Dendritic cell treated with granulocyte-macrophage colony-stimulating factor and Interleukin-4, amounts not matched to agents 40 ng/mL and 50 ng/mL, for 4 days (primary cell): ENCODE results near the gene CFAP161.

Experiments used
- H3K27ac Mint-ChIP-seq: one replicate; pipeline ENCODE4 v1.8.0; 2022; ENCODE audit warnings: mild to moderate bottlenecking, mixed read lengths
- H3K27me3 Mint-ChIP-seq: one replicate; pipeline ENCODE4 v1.8.0; 2022; ENCODE audit warnings: mild to moderate bottlenecking, mixed read lengths
- H3K36me3 Mint-ChIP-seq: one replicate; pipeline ENCODE4 v1.8.0; 2022; ENCODE audit warnings: low read depth, mixed read lengths
- H3K4me1 Mint-ChIP-seq: one replicate; pipeline ENCODE4 v1.8.0; 2022; ENCODE audit warnings: low read depth, mixed read lengths
- H3K4me3 Mint-ChIP-seq: one replicate; pipeline ENCODE4 v1.8.0; 2022; ENCODE audit warnings: mild to moderate bottlenecking, moderate library complexity, mixed read lengths
- H3K9me3 Mint-ChIP-seq: one replicate; pipeline ENCODE4 v1.8.0; 2022; ENCODE audit warnings: mixed read lengths
- intact Hi-C: fragments of 100-400 bp; cut with micrococcal nuclease; formaldehyde crosslinking; loops from one replicate; pipeline ENCODE4 v1.15.0; 2022

Gene CFAP161

DNA sequence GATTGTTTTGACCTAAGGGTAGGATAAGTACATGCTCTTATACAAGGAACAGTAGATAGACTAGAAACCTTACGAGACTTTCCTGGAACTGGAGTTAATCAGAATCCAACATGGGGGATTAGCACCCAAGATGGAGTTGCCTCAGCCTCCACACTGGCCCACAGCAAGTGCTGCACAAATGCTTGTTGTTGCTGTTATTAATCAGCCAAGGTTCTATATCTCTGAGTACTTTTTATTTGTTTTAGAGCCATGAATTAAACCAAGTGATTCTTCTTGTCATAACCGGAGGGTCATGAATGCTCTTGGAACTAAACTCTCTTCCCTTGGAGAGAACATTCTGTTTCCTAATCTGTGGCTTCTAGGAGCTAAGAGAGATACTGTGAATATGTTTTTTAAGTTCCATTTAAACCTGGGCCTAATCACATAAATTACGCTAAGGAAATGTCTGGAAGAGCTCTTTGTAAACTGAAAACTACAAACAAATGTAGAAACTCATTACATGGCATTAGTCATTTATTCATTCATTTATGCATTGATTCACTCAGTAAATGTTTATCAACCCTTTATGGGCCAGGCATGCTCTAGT lies 56.9 kb downstream of the CFAP161 start:
- H3K27me3 Mint-ChIP-seq, result peaks cover 6% of the 10 kb centered on the region
- no peak overlapping the region for H3K4me3 Mint-ChIP-seq
- no peak overlapping the region for H3K27ac Mint-ChIP-seq
- H3K9me3 Mint-ChIP-seq, result no peaks in the 10 kb centered on the region
- intact Hi-C loops, result no loop called here
- H3K4me1 Mint-ChIP-seq, result peaks cover 6% of the 10 kb centered on the region
- no peaks in the 10 kb centered on the region for H3K36me3 Mint-ChIP-seq

DNA sequence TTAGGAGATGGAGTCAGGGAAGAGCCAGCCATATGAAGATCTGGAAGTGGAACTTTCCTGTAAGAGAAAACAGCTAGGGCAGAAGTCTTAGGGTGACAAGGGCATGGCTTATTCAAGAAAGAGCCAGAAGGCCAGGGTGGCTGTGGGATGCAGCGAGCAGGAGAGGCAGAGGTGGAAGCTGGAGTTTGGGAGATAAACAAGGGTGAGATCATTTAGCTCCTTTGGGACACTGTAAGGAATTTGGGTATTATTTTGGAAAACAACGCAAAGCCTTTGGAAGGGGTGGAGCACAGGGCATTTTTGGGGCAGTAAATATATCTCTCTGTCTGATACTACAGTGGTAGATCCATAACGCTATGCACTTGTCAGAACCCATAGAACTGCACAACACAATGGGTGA lies 57.6 kb downstream of the CFAP161 start:
- no peaks in the 10 kb centered on the region for H3K9me3 Mint-ChIP-seq
- no peak overlapping the region for H3K27ac Mint-ChIP-seq
- H3K4me3 Mint-ChIP-seq, result no peak overlapping the region
- no peaks in the 10 kb centered on the region for H3K36me3 Mint-ChIP-seq
- intact Hi-C loops, result no loop called here
- H3K4me1 Mint-ChIP-seq, result peaks cover 6% of the 10 kb centered on the region
- peaks cover 6% of the 10 kb centered on the region for H3K27me3 Mint-ChIP-seq

DNA sequence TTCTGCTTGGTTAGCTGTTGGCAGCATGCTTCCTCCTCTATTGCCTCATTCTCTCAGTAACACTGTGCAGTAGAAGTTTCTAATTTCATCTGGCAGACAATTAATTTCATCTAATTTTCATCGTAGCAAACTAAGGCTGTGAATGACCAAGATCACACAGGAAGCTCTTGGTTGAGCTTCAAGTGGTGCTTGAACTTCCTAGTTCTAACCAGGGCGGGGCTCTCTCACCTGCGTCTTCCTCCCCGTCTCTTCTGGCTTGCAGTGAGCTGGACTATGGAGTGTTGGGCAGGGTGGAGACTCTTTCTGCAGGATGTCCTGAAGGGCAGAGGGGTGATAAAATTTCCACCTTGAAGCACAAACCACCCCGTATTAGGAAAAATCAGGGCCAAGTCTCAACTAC lies 60.7 kb downstream of the CFAP161 start:
- intact Hi-C loops, result no loop called here
- H3K36me3 Mint-ChIP-seq, result no peaks in the 10 kb centered on the region
- peaks cover 7% of the 10 kb centered on the region for H3K4me1 Mint-ChIP-seq
- no peak overlapping the region for H3K4me3 Mint-ChIP-seq
- no peaks in the 10 kb centered on the region for H3K9me3 Mint-ChIP-seq
- peaks cover 9% of the 10 kb centered on the region for H3K27me3 Mint-ChIP-seq
- no peak overlapping the region for H3K27ac Mint-ChIP-seq

DNA sequence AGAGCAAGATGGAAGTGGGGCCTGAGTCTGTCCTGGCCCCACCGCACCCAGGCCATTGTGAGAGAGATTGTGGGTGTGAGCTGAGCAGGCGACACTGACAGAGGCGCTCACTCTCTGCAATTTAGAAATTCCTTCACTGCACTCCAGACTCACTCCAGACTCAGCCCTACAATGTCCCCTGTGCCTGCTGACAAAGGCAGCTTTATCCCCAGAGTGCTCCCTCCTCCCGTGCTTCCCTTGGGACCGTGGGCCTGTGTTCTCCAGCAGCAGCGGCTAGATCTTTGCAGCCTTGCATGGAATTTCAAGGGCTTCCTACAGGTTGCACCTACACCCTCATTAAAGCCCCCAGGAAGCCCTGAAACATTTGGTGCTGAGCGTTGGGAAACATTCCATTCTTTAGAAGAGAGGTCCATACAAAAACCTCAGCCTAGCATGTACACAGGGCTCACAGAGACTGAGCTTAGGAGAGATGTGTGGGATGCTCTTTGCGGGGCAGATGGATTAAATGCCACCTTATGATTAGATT lies 61.3 kb downstream of the CFAP161 start:
- intact Hi-C loops, result no loop called here

DNA sequence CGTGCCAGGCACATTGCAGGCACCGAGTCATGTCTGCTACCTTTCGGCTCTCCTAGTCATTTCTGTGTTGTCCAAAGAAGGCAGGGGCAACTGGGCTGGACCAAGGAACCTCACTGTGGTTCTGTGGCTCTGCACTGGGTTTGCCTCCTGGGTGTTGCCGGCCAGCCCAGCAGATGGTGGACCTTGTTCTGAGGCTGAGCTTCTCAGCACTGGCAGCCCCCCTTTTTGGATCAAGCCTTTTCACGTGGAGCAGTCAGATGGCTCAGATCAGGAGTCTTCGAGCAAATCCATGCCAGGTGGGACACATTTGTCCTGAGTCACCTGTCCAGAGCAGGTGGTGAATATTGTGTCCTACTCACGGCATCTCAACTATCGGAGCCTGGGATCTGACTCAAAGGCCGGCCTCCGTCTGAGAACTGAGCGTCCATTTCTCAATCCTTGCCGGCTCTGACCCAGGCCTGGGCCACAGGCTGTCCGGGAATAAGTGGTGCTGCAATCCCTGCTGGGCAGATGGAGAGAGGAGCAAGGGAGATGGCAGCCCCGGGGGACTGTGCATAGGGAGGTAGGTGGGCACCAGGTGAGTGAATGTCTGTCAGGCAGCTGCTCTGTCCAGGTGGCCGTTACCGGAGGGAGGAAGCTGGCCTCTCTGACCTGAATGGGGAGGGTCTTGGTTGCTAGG lies 62.6 kb downstream of the CFAP161 start, which contains the start of gene IL16:
IL16 (plus strand) TSS at position 304 of the 679 bp plus-strand sequence. CDS start 28,521 bp downstream, outside the sequence.
- Mint-ChIP-seq H3K4me3 (no peak within 1 kb of the TSS), H3K9me3 (no peaks in the 10 kb centered on the region), H3K27ac (no peak within 1 kb of the TSS), H3K36me3 (no peaks in the 10 kb centered on the region), H3K27me3 (peaks cover 7% of the 10 kb centered on the region), H3K4me1 (peaks cover 5% of the 10 kb centered on the region)
- intact Hi-C loops, result no loop called here

More for the DNA sequence above, 61.3 kb downstream of the CFAP161 start:
- H3K36me3 Mint-ChIP-seq, result no peaks in the 10 kb centered on the region
- no peak overlapping the region for H3K4me3 Mint-ChIP-seq
- H3K27ac Mint-ChIP-seq, result no peak overlapping the region
- H3K4me1 Mint-ChIP-seq, result peaks cover 5% of the 10 kb centered on the region
- peaks cover 9% of the 10 kb centered on the region for H3K27me3 Mint-ChIP-seq
- no peaks in the 10 kb centered on the region for H3K9me3 Mint-ChIP-seq

DNA sequence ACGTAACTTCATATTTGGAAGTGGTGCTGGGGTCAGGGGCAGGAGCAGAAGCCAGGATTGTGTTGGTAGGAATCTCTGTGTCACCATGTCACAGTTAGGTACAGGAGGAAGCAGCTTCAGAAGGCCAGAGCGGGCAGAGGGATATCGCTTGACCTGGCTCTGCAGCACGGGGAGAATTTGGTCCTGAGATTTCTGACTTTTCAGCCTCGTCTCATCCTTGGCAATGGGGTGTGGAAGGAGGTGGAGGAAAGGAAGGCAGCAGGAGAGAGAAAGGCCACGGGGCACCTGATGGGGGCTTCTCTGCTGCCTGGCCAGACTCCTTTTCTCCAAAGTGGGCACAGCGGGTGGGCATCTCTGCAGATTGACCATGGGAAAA lies 63.2 kb downstream of the CFAP161 start:
- Mint-ChIP-seq H3K27ac (no peak overlapping the region), H3K9me3 (no peaks in the 10 kb centered on the region), H3K36me3 (no peaks in the 10 kb centered on the region), H3K4me1 (peaks cover 5% of the 10 kb centered on the region), H3K27me3 (peaks cover 7% of the 10 kb centered on the region), H3K4me3 (no peak overlapping the region)
- intact Hi-C loops, result no loop called here

DNA sequence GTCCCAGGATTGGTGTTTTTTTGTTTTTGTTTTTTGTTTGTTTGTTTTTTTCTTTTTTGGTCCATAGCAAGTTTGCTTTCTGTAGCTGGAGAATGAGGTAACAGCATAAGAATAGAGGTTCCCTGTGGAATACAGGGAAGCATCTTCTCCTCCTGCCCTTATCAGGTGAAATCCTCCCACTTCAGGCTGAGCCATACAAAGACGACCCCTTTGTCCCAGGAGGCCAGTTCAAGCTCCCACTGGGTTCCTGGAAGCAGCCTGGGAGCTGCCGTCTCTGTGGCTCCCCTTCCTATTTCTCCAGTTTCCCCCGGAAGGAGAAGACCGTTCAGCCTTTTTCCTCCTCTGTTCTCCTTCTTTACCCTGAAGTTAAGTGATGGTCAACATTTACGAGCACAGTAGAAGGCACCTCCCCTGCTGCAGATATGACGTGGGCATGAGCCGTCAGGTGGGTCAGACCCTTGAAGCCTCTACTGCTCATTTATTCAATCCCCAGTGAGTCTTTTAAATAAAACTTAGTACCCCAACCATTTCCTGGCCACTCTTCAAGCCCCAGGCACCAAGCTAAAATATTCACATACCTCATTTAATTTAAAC lies 63.7 kb downstream of the CFAP161 start:
- no peak overlapping the region for H3K27ac Mint-ChIP-seq
- intact Hi-C loops, result no loop called here
- peaks cover 5% of the 10 kb centered on the region for H3K4me1 Mint-ChIP-seq
- peaks cover 5% of the 10 kb centered on the region for H3K27me3 Mint-ChIP-seq
- H3K9me3 Mint-ChIP-seq, result no peaks in the 10 kb centered on the region
- no peaks in the 10 kb centered on the region for H3K36me3 Mint-ChIP-seq
- no peak overlapping the region for H3K4me3 Mint-ChIP-seq
